GM18861 (cell line): Measurements from ENCODE around the gene PARD3.

Source experiments
- ATAC-seq: cut with Tn5 transposase; IDR thresholded peaks from one replicate; pipeline ENCODE4 v1.9.1; 2021; ENCODE audit not compliant: unreplicated experiment

Gene PARD3

GRCh38 chr10:34240039-34240438 lies 575.1 kb downstream of the PARD3 start:
- ATAC-seq, result no peak

GRCh38 chr10:34237898-34238455 lies 577.1 kb downstream of the PARD3 start:
- no peak for ATAC-seq

- ATAC-seq, result no peak
Measured at GRCh38 chr10:34236931-34237330, 578.2 kb downstream of the PARD3 start.

GRCh38 chr10:34235164-34235832 lies 579.8 kb downstream of the PARD3 start:
- no peak for ATAC-seq

- ATAC-seq, result no peak
Measured at GRCh38 chr10:34232481-34232880, 582.6 kb downstream of the PARD3 start.

- no peak for ATAC-seq
Measured at GRCh38 chr10:34231441-34232180, 583.5 kb downstream of the PARD3 start.

GRCh38 chr10:34229917-34230316 lies 585.2 kb downstream of the PARD3 start:
- no peak for ATAC-seq

- no peak for ATAC-seq
Measured at GRCh38 chr10:34228066-34228465, 587.0 kb downstream of the PARD3 start.

GRCh38 chr10:34224639-34225038 lies 590.5 kb downstream of the PARD3 start:
- no peak for ATAC-seq

GRCh38 chr10:34223658-34224057 lies 591.4 kb downstream of the PARD3 start:
- no peak for ATAC-seq

GRCh38 chr10:34222359-34222758 lies 592.7 kb downstream of the PARD3 start:
- no peak for ATAC-seq

- no peak for ATAC-seq
Measured at GRCh38 chr10:34219753-34220548, 595.1 kb downstream of the PARD3 start.

GRCh38 chr10:34217524-34217923 lies 597.6 kb downstream of the PARD3 start:
- no peak for ATAC-seq

- no peak for ATAC-seq
Measured at GRCh38 chr10:34216348-34216945, 598.6 kb downstream of the PARD3 start.

GRCh38 chr10:34213805-34214197 lies 601.3 kb downstream of the PARD3 start:
- no peak for ATAC-seq

GRCh38 chr10:34213193-34213804 lies 601.8 kb downstream of the PARD3 start:
- ATAC-seq, result no peak

GRCh38 chr10:34207343-34207742 lies 607.8 kb downstream of the PARD3 start:
- no peak for ATAC-seq

GRCh38 chr10:34206935-34207268 lies 608.2 kb downstream of the PARD3 start:
- no peak for ATAC-seq

- no peak for ATAC-seq
Measured at GRCh38 chr10:34206078-34206934, 608.8 kb downstream of the PARD3 start.

- no peak for ATAC-seq
Measured at GRCh38 chr10:34205452-34205851, 609.6 kb downstream of the PARD3 start.
